Measurements from ENCODE around the gene THYN1.

Gene THYN1

GRCh38 chr11:134248910-134249480 is 4.2 kb downstream of the THYN1 start:
- DNase-seq (ENCODE audit: low spot score): no peak

GRCh38 chr11:134246678-134247077 is 6.5 kb downstream of the THYN1 start:
- DNase-seq (ENCODE audit: low spot score): no peak

GRCh38 chr11:134246100-134246499 is 7.1 kb downstream of the THYN1 start:
- DNase-seq (ENCODE audit: low spot score): no peak

GRCh38 chr11:134245434-134245833 is 7.7 kb downstream of the THYN1 start:
- DNase-seq (ENCODE audit: low spot score): no peak

GRCh38 chr11:134244593-134244992 is 8.6 kb downstream of the THYN1 start:
- DNase-seq (ENCODE audit: low spot score): no peak

- DNase-seq (ENCODE audit: low spot score): no peak
These were observed 9.2 kb downstream of the THYN1 start for GRCh38 chr11:134243913-134244312.

GRCh38 chr11:134242376-134242775 is 10.8 kb downstream of the THYN1 start:
- no peak for DNase-seq (ENCODE audit: low spot score)

GRCh38 chr11:134240592-134240991 is 12.6 kb downstream of the THYN1 start:
- DNase-seq (ENCODE audit: low spot score): no peak

GRCh38 chr11:134238956-134239355 is 14.2 kb downstream of the THYN1 start:
- no peak for DNase-seq (ENCODE audit: low spot score)

- no peak for DNase-seq (ENCODE audit: low spot score)
These were observed 15.6 kb downstream of the THYN1 start for GRCh38 chr11:134237557-134237922.

GRCh38 chr11:134236834-134237556 is 16.2 kb downstream of the THYN1 start:
- DNase-seq (ENCODE audit: low spot score): no peak

GRCh38 chr11:134235399-134235798 is 17.8 kb downstream of the THYN1 start:
- no peak for DNase-seq (ENCODE audit: low spot score)

GRCh38 chr11:134233729-134234179 is 19.4 kb downstream of the THYN1 start:
- DNase-seq (ENCODE audit: low spot score): no peak

GRCh38 chr11:134231958-134232659 is 21.0 kb downstream of the THYN1 start:
- no peak for DNase-seq (ENCODE audit: low spot score)

- no peak for DNase-seq (ENCODE audit: low spot score)
These were observed 22.8 kb downstream of the THYN1 start for GRCh38 chr11:134230339-134230738.

- DNase-seq (ENCODE audit: low spot score): no peak
These were observed 23.9 kb downstream of the THYN1 start for GRCh38 chr11:134229126-134229790.

GRCh38 chr11:134228625-134229024 is 24.5 kb downstream of the THYN1 start:
- no peak for DNase-seq (ENCODE audit: low spot score)

GRCh38 chr11:134226806-134227325 is 26.3 kb downstream of the THYN1 start:
- no peak for DNase-seq (ENCODE audit: low spot score)

GRCh38 chr11:134224710-134225664 is 28.2 kb downstream of the THYN1 start:
- peak; percentile 43 for DNase-seq (ENCODE audit: low spot score)

- peak; percentile 96 for DNase-seq (ENCODE audit: low spot score)
These were observed 29.1 kb downstream of the THYN1 start, which contains the start of the genes NCAPD3 and VPS26B for GRCh38 chr11:134223836-134224709. TSS of gene NCAPD3 (minus strand) at chr11:134223967. CDS start at chr11:134223926, 41 bp downstream. TSS of gene VPS26B (plus strand) at chr11:134224671. CDS start at chr11:134225123, 452 bp downstream.

All from LoVo (cell line).